Measurements from ENCODE around the gene MELTF. TPM values are rescaled to one million over a fixed set of nuclear protein-coding genes. Genes with fewer than 3 reads are reported as not detected.

Gene MELTF
- total RNA-seq, 2 donors from 2014 or later = 2.6 TPM

DNA sequence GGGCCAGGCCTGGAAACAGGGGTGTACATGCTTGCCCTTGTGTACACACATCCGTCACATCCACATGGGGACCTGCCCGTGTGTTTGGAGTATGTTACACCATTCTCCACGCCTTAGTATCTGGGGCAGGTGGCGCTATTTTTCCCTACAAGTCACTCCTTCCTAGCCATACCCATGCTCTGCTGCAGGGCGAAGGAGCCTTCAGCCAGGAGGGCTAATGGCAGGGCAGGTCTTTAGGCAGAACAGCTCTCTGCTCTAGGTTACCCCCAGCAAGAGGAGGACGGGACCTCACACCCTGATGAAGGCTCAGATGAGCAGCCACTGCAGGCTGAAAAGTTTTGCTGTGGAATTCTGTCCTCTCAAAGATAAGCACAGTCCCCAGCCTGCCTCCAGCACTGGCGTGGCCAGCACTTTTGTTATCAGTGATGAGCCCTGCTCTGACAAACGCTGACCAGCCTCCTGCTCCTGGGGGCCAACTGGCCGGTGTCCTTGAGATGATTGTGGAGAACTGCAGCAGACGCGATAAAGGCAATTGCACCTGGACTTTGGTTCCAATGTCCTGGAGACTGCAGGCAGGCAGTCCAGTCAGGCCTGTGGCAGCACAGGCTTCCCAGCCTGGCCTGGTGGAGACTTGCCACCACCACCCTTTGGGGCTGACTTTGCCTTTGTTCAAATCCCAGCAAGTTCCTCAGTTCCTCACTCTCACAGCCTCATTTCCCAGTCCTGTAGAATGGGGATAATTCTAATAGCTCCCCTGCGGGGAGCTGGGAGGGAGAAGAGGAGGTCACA lies 41.2 kb downstream of the MELTF start:
- DNase-seq = no peak
- H3K36me3 Mint-ChIP-seq (ENCODE audit: low read depth) = peaks cover 3% of the 10 kb centered on the region
- peaks cover 29% of the 10 kb centered on the region for H3K27me3 Mint-ChIP-seq
- no peak overlapping the region for H3K4me3 Mint-ChIP-seq
- H3K4me1 Mint-ChIP-seq = no peaks in the 10 kb centered on the region
- no peaks in the 10 kb centered on the region for H3K9me3 ChIP-seq (ENCODE audit: control insufficient read depth, low read length, poor library complexity, severe bottlenecking)
- H3K27ac Mint-ChIP-seq = no peak overlapping the region
- no peak for ATAC-seq

DNA sequence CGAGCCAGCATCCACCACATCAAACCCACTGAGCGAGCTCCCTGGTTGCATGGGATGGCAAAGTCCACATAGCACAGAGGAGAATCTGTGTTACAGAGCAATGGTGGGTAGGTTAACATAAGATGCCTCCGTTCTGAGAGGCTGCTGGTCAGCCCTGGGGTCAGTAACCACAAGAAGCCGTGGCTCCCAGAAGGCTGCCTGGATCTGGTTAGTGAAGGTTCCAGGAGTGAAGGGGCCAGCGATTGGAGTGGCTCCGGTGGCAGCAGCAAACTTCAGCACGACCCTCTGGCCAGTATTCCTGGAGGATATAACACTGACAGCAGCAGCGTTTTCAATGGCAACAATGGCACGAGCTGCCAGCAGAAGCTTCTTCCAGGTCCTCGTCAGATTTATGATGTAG lies 42.6 kb downstream of the MELTF start:
- ATAC-seq = no peak
- H3K4me1 Mint-ChIP-seq = no peaks in the 10 kb centered on the region
- H3K4me3 Mint-ChIP-seq = no peak overlapping the region
- H3K9me3 ChIP-seq (ENCODE audit: control insufficient read depth, low read length, poor library complexity, severe bottlenecking) = no peaks in the 10 kb centered on the region
- H3K36me3 Mint-ChIP-seq (ENCODE audit: low read depth) = peaks cover 3% of the 10 kb centered on the region
- H3K27ac Mint-ChIP-seq = no peak overlapping the region
- no peak for DNase-seq
- H3K27me3 Mint-ChIP-seq = peaks cover 29% of the 10 kb centered on the region

DNA sequence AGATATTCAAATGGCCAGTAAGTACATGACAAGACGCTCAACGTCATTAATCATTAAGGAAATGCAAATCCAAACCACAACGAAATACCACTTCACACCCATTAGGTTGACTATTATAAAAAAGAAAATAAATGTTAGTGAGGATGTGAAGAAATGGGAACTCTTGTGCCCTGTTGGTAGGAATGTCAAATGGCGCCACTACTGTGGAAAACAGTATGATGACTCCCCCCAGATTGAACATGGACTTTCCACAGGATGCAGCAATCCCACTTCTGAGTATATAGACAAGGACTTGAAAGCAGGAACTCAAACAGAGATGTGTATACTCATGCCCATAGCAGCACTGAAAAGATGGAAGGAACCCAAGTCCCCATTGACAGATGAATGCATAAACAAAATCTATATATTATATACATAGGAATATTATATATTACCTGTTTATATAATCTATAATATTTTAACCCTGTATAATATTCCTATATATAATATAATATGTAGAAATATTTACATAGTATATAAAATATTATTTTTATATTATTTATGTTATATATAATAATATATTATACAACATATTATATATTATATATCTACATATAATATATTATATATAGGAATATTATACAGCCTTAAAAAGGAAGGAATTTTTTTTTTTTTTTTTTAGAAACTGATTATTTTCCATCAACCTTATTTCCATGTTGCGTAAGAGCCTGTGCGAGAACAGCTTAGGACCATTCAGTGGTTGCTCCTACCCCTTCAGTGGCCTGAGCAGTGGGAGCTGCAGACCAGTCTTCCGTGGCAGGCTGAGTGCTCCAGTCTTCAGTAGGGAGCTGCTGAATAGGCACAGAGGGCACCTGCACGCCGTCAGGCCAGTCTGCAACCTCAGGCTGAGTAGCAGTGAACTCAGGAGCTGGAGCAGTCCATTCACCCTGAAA lies 43.4 kb downstream of the MELTF start:
- peak in 1 of 3 donors; percentile 2 for DNase-seq
- no peaks in the 10 kb centered on the region for H3K4me1 Mint-ChIP-seq
- H3K27me3 Mint-ChIP-seq = peaks cover 34% of the 10 kb centered on the region
- ATAC-seq = no peak
- H3K36me3 Mint-ChIP-seq (ENCODE audit: low read depth) = peaks cover 6% of the 10 kb centered on the region
- no peak overlapping the region for H3K4me3 Mint-ChIP-seq
- H3K9me3 ChIP-seq (ENCODE audit: control insufficient read depth, low read length, poor library complexity, severe bottlenecking) = no peaks in the 10 kb centered on the region
- H3K27ac Mint-ChIP-seq = no peak overlapping the region

DNA sequence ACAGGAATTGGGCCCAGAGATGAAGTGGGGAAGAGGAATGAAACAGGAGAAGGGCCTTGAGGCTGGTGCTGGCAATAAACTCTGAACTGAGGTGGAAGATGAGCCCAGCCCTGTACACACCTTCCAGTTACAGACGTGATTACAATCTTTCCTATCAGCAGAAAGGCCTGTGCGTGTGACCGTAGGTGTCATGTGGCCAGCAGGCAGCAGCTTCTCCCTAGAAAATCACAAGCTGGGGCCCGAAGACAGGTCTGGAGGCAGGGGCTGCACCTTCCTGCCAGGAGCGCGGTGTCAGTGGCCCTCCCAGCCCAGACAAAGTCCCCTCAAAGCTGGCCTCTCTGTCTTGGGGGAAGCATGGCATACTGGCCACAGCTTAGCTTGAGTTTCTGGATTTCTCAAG lies 44.3 kb downstream of the MELTF start:
- Mint-ChIP-seq H3K4me1 (no peaks in the 10 kb centered on the region), H3K36me3 (ENCODE audit: low read depth) (peaks cover 6% of the 10 kb centered on the region), H3K4me3 (no peak overlapping the region), H3K27me3 (peaks cover 43% of the 10 kb centered on the region), H3K27ac (no peak overlapping the region)
- DNase-seq (no peak), ATAC-seq (no peak)
- H3K9me3 ChIP-seq (ENCODE audit: control insufficient read depth, low read length, poor library complexity, severe bottlenecking) = no peaks in the 10 kb centered on the region

DNA sequence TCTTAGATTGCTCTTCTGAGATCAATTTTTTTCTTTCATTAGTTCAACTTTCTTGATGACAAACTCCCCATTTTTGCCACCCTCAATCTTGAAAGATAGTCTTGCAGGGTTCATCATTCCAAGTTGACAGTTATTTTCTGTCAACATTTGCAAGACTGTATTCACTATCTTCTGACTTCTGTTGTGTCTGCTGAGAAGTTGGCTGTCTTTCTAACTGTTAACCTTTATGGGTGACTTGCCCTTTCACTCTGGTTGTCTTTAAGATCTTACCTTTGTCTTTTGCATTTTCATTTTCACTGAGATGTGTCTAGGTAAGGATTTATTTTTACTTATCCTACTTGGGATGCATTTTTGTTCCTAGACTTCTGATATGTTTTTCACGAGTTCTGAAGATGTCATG lies 46.4 kb downstream of the MELTF start:
- DNase-seq (no peak), ATAC-seq (no peak)
- H3K27me3 Mint-ChIP-seq = peaks cover 52% of the 10 kb centered on the region
- peaks cover 4% of the 10 kb centered on the region for H3K4me1 Mint-ChIP-seq
- peaks cover 6% of the 10 kb centered on the region for H3K36me3 Mint-ChIP-seq (ENCODE audit: low read depth)
- H3K9me3 ChIP-seq (ENCODE audit: control insufficient read depth, low read length, poor library complexity, severe bottlenecking) = no peaks in the 10 kb centered on the region
- no peak overlapping the region for H3K27ac Mint-ChIP-seq
- H3K4me3 Mint-ChIP-seq = no peak overlapping the region

DNA sequence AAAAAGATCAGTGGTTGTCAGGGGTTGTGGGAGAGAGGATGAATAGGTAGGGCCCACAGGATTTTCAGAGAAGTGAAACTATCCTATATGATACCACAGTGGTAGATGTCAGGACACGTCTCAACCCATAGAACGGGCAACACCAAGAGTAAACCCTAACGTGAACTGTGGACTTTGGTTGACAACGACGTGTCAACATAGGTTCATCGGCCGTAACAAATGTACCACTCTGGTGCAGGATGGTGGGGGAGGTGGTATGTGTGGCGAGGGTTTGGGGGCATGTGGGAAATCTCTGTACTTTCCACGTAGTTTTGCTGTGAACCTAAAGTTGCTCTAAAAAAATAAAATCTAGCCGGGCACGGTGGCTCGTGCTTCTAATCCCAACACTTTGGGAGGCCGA lies 48.0 kb downstream of the MELTF start:
- H3K27ac Mint-ChIP-seq = no peak overlapping the region
- peaks cover 6% of the 10 kb centered on the region for H3K36me3 Mint-ChIP-seq (ENCODE audit: low read depth)
- no peak overlapping the region for H3K4me3 Mint-ChIP-seq
- peaks cover 47% of the 10 kb centered on the region for H3K27me3 Mint-ChIP-seq
- DNase-seq (no peak), ATAC-seq (no peak)
- H3K4me1 Mint-ChIP-seq = peaks cover 4% of the 10 kb centered on the region
- H3K9me3 ChIP-seq (ENCODE audit: control insufficient read depth, low read length, poor library complexity, severe bottlenecking) = no peaks in the 10 kb centered on the region

DNA sequence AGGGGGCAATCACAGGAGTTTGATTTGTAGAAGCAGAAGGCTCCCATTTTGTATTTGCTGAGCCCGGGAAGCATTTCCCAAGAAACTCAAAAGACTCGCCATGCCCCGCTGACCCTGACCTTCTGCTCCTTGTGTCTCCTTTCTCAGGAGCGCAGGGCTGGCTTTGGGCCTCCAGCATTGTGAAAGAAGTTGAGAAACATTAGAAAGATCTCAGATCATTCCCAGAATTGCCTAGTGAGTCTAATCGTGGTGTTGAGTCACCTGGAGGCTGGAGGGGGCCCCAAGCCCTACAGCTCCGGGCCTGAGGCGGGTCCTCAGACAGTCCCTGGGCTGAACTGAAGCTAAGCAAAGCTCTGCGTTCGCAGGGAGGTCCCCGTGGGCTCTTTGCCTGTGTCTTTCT lies 50.1 kb downstream of the MELTF start:
- ATAC-seq = no peak
- DNase-seq = no peak
- Mint-ChIP-seq H3K27ac (no peak overlapping the region), H3K36me3 (ENCODE audit: low read depth) (peaks cover 5% of the 10 kb centered on the region), H3K4me1 (peaks cover 4% of the 10 kb centered on the region), H3K4me3 (no peak overlapping the region), H3K27me3 (peaks cover 44% of the 10 kb centered on the region)
- no peaks in the 10 kb centered on the region for H3K9me3 ChIP-seq (ENCODE audit: control insufficient read depth, low read length, poor library complexity, severe bottlenecking)

DNA sequence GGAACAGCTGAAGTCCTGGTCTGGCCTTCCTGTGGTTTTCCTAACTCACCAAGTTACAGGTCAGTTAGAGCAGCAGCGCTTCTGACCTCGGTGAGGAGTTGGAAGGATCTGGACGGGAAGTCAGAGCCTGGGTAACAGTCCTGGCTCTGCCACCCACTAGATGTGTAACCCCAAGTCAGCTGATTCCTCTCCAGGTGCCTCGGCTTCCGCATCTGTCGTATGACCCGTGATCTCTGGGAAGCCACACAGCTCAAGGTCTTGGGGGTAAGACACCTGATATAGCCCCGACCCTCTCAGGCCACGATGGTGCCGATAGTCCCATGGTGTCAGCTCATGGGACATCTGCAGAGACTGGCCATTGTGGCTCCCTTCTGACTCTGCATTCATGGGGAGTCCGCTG lies 52.7 kb downstream of the MELTF start:
- peaks cover 3% of the 10 kb centered on the region for H3K36me3 Mint-ChIP-seq (ENCODE audit: low read depth)
- H3K4me1 Mint-ChIP-seq = peaks cover 4% of the 10 kb centered on the region
- H3K9me3 ChIP-seq (ENCODE audit: control insufficient read depth, low read length, poor library complexity, severe bottlenecking) = no peaks in the 10 kb centered on the region
- H3K27ac Mint-ChIP-seq = no peak overlapping the region
- no peak overlapping the region for H3K4me3 Mint-ChIP-seq
- H3K27me3 Mint-ChIP-seq = peaks cover 43% of the 10 kb centered on the region
- DNase-seq (no peak), ATAC-seq (no peak)

DNA sequence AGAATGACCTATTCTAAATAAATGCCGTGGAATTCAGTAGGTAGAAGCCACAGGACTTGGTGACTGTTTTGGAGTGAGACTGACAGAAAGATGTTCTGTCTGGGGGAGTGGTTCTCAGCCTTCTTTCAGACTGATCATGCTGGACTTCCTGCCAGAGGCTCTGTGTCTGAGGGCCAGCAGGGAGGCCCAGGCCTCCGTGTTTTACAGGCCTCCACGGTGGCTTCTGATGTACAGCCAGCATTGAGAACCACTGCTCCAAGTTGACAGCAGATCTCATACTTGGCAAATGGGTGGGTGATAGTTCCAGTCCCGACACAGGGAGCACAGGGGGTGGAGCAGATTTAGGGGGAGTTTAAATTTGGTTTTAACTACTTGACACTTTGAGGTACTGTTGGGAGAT lies 54.3 kb downstream of the MELTF start:
- H3K4me1 Mint-ChIP-seq = peaks cover 4% of the 10 kb centered on the region
- DNase-seq = no peak
- H3K4me3 Mint-ChIP-seq = no peak overlapping the region
- no peak for ATAC-seq
- H3K36me3 Mint-ChIP-seq (ENCODE audit: low read depth) = no peaks in the 10 kb centered on the region
- peaks cover 29% of the 10 kb centered on the region for H3K27me3 Mint-ChIP-seq
- H3K9me3 ChIP-seq (ENCODE audit: control insufficient read depth, low read length, poor library complexity, severe bottlenecking) = no peaks in the 10 kb centered on the region
- H3K27ac Mint-ChIP-seq = no peak overlapping the region

DNA sequence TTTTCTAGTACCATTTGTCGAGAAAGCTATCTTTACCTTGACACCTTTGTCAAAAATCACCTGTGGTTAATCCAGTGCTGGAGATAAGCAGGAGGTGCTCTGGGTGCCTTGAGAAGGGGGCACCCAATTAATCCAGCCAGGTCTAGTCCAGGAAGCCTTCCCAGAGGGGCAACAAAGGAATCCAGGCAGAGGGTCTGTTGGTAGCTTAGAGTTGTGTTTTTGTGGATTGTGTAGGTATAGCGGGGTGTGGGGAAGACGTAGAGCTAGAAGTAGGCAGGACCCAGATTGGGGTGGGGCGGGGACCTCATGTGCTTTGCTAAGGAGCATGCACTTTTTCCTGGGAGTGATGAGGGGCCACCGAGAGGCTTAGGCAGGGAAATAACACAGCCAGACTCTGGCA lies 55.0 kb downstream of the MELTF start:
- Mint-ChIP-seq H3K4me1 (peaks cover 4% of the 10 kb centered on the region), H3K36me3 (ENCODE audit: low read depth) (no peaks in the 10 kb centered on the region), H3K27ac (peak overlapping the region; percentile 62), H3K27me3 (peaks cover 25% of the 10 kb centered on the region), H3K4me3 (no peak overlapping the region)
- DNase-seq (no peak), ATAC-seq (no peak)
- H3K9me3 ChIP-seq (ENCODE audit: control insufficient read depth, low read length, poor library complexity, severe bottlenecking) = no peaks in the 10 kb centered on the region

DNA sequence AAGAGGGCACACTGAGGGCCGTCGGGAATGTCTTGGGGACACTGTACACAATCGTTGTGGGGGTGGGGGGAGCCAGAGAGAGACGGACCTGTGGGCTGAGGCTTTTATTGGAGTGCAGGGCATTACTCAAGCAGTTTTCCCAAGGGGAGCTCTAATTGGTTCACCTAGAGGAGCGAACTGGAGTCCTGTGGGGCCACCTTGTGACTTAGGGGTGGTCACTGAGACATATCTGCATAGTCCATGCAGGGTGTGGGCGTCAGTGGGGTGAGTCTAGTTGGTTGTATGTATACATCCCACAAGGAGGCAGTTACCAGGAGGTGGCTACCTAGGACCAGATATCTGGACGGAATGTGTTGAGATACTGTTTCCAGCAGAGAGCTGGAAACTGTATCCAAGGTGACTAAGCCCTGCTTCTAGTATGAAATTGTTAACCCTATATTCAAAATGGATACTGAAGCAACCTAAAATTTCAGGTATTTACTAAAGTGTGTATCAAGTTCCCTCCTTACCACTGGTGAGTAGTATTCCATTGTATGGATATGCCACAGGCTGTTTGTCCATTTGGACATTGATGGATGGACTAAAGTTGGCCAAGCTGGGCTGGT lies 58.4 kb downstream of the MELTF start:
- peaks cover 9% of the 10 kb centered on the region for H3K27me3 Mint-ChIP-seq
- no peaks in the 10 kb centered on the region for H3K36me3 Mint-ChIP-seq (ENCODE audit: low read depth)
- H3K4me1 Mint-ChIP-seq = peaks cover 4% of the 10 kb centered on the region
- no peak for ATAC-seq
- H3K9me3 ChIP-seq (ENCODE audit: control insufficient read depth, low read length, poor library complexity, severe bottlenecking) = no peaks in the 10 kb centered on the region
- H3K27ac Mint-ChIP-seq = peak overlapping the region; percentile 74
- no peak for DNase-seq
- H3K4me3 Mint-ChIP-seq = peak overlapping the region; percentile 83

DNA sequence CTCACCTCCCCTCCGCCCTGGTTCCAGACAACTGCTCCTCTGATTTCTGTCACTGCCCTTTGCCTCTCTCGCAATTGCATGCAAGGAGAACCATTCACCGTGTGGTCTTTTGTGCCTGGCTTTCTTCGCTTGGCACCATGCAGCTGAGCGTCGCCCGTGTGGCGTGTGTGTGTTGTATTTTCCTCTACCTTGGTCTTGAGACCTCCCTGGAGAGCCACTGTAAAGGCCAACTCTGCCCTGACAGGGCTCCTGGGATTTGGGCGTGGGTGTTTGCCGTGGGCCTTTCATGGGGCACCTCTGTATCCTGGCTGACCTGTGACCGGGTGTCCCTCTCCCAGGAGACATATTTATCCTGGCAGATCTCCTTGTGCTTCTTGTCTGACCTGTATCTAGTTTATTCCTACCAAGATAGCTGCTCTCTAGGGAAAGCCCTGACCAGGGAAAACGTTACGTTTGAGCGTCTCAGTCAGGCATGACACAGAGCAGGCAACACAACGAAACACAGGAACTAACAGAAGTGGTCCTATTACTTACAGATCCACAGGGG lies 59.0 kb downstream of the MELTF start:
- DNase-seq (no peak), ATAC-seq (no peak)
- H3K27me3 Mint-ChIP-seq = peaks cover 9% of the 10 kb centered on the region
- H3K4me1 Mint-ChIP-seq = peaks cover 4% of the 10 kb centered on the region
- H3K36me3 Mint-ChIP-seq (ENCODE audit: low read depth) = no peaks in the 10 kb centered on the region
- H3K9me3 ChIP-seq (ENCODE audit: control insufficient read depth, low read length, poor library complexity, severe bottlenecking) = no peaks in the 10 kb centered on the region
- peak overlapping the region; percentile 74 for H3K27ac Mint-ChIP-seq
- peak overlapping the region; percentile 83 for H3K4me3 Mint-ChIP-seq
